Keratinocyte (primary cell): ENCODE measurements around the gene COMMD3. TPM values are rescaled to one million over a fixed set of nuclear protein-coding genes. Genes with fewer than 3 reads are reported as not detected.
A peak's percentile ranks its signal among the peaks of the same experiment; 100 is the strongest.

Source experiments
- DNase-seq: peaks from one replicate; pipeline ENCODE4 v3.0.0-alpha.2; 2011; ENCODE audit warnings: low read depth, missing footprints, low spot score
- FAIRE-seq: peaks from 2 replicates; lab custom pipeline; 2011; peaks lifted over from hg19 to GRCh38; lab: Jason Lieb, UNC
- H2AFZ ChIP-seq: 2 replicates; pipeline ENCODE4 v1.6.0; 2012; ENCODE audit warnings: low read length, control low read depth, inconsistent platforms; ENCODE audit not compliant: control insufficient read depth
- H3K27ac ChIP-seq: 2 replicates; pipeline ENCODE4 v1.5.1; 2011; ENCODE audit warnings: low read length; ENCODE audit not compliant: control insufficient read depth, insufficient read depth
- H3K27me3 ChIP-seq: 3 replicates; pipeline ENCODE4 v1.6.0; 2011; ENCODE audit warnings: low read length; ENCODE audit not compliant: control insufficient read depth, insufficient read depth; ENCODE audit errors: extremely low read depth
- H3K36me3 ChIP-seq, 2 experiments: 2 replicates in 1 of 2; 3 replicates in 1 of 2; pipeline ENCODE4 v1.5.1; 2011; ENCODE audit warnings: low read length in 2 of 2, mild to moderate bottlenecking in 1 of 2; ENCODE audit not compliant: control insufficient read depth in 2 of 2, insufficient read depth in 2 of 2; ENCODE audit errors: extremely low read depth in 1 of 2
- H3K4me1 ChIP-seq: 3 replicates; pipeline ENCODE4 v1.5.1; 2011; ENCODE audit warnings: low read length; ENCODE audit not compliant: control insufficient read depth, insufficient read depth; ENCODE audit errors: extremely low read depth
- H3K4me2 ChIP-seq: 3 replicates; pipeline ENCODE4 v1.6.0; 2011; ENCODE audit warnings: low read depth, low read length; ENCODE audit not compliant: control insufficient read depth, insufficient read depth; ENCODE audit errors: extremely low read depth
- H3K4me3 ChIP-seq, 3 experiments: fragments of 200-600 bp in 1 of 3; sonication (generic) in 1 of 3; 2 replicates in 2 of 3; 3 replicates in 1 of 3; pipeline ENCODE4 v1.5.1; 2011 to 2016; ENCODE audit warnings: low read length in 3 of 3, mild to moderate bottlenecking in 3 of 3, control low read depth in 2 of 3, inconsistent platforms in 1 of 3, low read depth in 1 of 3, mixed read lengths in 1 of 3, mixed run types in 1 of 3, moderate library complexity in 1 of 3; ENCODE audit not compliant: control insufficient read depth in 2 of 3, insufficient read depth in 2 of 3; ENCODE audit errors: extremely low read depth in 1 of 3
- H3K79me2 ChIP-seq: 2 replicates; pipeline ENCODE4 v1.6.0; 2012; ENCODE audit warnings: low read length; ENCODE audit not compliant: control insufficient read depth, insufficient read depth
- H3K9ac ChIP-seq: 3 replicates; pipeline ENCODE4 v1.6.0; 2011; ENCODE audit warnings: low read length; ENCODE audit not compliant: control insufficient read depth, insufficient read depth; ENCODE audit errors: extremely low read depth
- H3K9me1 ChIP-seq: 3 replicates; pipeline ENCODE4 v1.6.0; 2011; ENCODE audit warnings: low read length; ENCODE audit not compliant: control insufficient read depth, insufficient read depth; ENCODE audit errors: extremely low read depth
- H3K9me3 ChIP-seq: 2 replicates; pipeline ENCODE4 v1.5.1; 2012; ENCODE audit warnings: low read depth, low read length; ENCODE audit not compliant: control insufficient read depth
- H4K20me1 ChIP-seq: 3 replicates; pipeline ENCODE4 v1.6.0; 2011; ENCODE audit warnings: low read length; ENCODE audit not compliant: control insufficient read depth, insufficient read depth; ENCODE audit errors: extremely low read depth
- EZH2 ChIP-seq: IDR thresholded peaks from one replicate; pipeline ENCODE4 v1.6.1; 2012; ENCODE audit warnings: inconsistent platforms, mild to moderate bottlenecking, low read length, moderate library complexity
- dilution Hi-C: fragments of 300-500 bp; cut with MboI; formaldehyde crosslinking; loops from one replicate; pipeline ENCODE4 v1.7.0; 2020; ENCODE audit warnings: low sequenced_read_pairs; ENCODE audit not compliant: extremely low pct_ligation_motif_present
- polyA plus RNA-seq, 5 experiments: library from polyadenylated mRNA; depleted of rRNA in 3 of 5; stranded (reverse) in 3 of 5; stranded (forward) in 1 of 5; unstranded in 1 of 5; fragments of >200 nt; gene quantifications; 1 replicate in 1 of 5; 2 replicates in 3 of 5; 3 replicates in 1 of 5; pipeline versions ENCODE4 v1.2.1 to v1.2.3, GENCODE V29; 2011 to 2012; ENCODE audit warnings: missing spikeins in 2 of 5, low read depth in 1 of 5, low replicate concordance in 1 of 5
- TF ChIP-seq, protein P1 (sequence below), 3 experiments: IDR thresholded peaks in 1 of 3; conservative IDR thresholded peaks in 1 of 3; optimal IDR thresholded peaks in 1 of 3; 2 replicates in 2 of 3; 3 replicates in 1 of 3; pipeline versions ENCODE3 to v1.5.1; 2011; ENCODE audit warnings: low read length in 3 of 3, mild to moderate bottlenecking in 3 of 3, moderate library complexity in 2 of 3, control low read depth in 1 of 3, inconsistent platforms in 1 of 3; ENCODE audit not compliant: insufficient read depth in 2 of 3; ENCODE audit errors: extremely low read depth in 1 of 3

COMMD3 gene
- polyA plus RNA-seq, 1 donor (not counting 4 experiments of a cell fraction or from before 2014, with no cell fraction given) = 59.5 TPM

DNA sequence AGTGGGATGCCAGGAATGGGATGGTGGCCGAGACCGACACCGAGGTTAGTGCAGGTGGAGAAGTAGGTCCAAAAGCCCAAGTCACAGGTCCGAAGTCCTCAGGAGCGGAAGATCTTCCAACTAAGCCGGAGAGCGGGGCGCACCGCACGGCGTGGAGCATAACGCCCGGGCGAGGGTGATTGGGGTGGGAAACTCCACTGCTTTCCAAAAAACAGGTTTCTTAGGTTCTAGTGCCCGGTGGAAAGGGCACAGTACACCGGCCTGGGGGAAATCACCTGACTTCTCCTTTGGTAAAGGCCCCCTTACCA lies 17.7 kb downstream of the COMMD3 start:
- peaks cover 45% of the 10 kb centered on the region for H3K27me3 ChIP-seq

DNA sequence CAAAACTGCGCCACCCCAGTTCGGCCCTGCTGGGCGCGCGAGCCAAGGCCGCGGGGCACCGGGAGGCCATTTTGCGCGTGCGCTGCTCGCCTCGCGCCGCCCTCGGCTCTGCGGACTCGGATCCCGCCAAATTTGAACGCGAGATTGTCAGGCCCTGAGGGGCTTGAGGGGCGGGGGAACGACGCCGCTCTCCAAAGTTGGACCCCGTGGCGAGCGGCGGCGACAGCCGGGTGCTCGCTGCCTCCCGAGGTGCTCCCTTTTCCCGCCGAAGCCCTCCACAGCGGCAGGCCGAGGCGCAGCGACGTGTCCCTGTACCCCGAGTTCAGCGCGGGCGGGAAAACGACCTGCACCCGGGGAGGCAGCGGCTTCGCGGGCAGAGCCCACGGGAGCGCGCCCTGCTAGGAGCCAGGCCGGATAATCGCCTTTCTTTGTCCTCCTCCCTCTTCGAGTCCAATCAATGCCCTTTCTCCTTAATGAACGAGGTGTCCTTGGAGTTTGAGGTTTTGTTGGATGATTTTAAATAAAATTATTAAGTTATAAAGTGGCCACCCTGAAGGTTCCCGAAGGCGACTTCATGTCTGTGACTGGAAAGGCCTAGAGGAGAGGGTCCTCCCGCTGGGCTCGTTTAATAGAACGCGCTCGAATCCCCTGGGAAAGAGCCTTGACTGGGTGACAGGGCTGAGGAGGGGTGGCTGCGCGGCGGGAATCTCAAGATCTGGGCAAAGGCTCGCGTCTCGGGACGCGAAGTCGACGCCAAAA lies 18.4 kb downstream of the COMMD3 start:
- Histone ChIP-seq H3K4me2 (peak overlapping the region; percentile 85), H3K9ac (peak overlapping the region; percentile 37), H4K20me1 (no peaks in the 10 kb centered on the region), H3K79me2 (no peaks in the 10 kb centered on the region), H3K4me3 (peak overlapping the region; percentile 30 to 74 (median 61)), H3K9me3 (no peaks in the 10 kb centered on the region), H3K9me1 (no peaks in the 10 kb centered on the region), H3K36me3 (peaks cover 3% of the 10 kb centered on the region in 2 experiments), H3K27ac (no peak overlapping the region), H2AFZ (peak overlapping the region; percentile 90), H3K27me3 (peaks cover 51% of the 10 kb centered on the region), H3K4me1 (peaks cover 2% of the 10 kb centered on the region)
- TF ChIP-seq, protein P1, sequence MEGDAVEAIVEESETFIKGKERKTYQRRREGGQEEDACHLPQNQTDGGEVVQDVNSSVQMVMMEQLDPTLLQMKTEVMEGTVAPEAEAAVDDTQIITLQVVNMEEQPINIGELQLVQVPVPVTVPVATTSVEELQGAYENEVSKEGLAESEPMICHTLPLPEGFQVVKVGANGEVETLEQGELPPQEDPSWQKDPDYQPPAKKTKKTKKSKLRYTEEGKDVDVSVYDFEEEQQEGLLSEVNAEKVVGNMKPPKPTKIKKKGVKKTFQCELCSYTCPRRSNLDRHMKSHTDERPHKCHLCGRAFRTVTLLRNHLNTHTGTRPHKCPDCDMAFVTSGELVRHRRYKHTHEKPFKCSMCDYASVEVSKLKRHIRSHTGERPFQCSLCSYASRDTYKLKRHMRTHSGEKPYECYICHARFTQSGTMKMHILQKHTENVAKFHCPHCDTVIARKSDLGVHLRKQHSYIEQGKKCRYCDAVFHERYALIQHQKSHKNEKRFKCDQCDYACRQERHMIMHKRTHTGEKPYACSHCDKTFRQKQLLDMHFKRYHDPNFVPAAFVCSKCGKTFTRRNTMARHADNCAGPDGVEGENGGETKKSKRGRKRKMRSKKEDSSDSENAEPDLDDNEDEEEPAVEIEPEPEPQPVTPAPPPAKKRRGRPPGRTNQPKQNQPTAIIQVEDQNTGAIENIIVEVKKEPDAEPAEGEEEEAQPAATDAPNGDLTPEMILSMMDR (optimal IDR thresholded peaks at IDR 0.05 in 1 of 3, IDR thresholded peaks at IDR 0.05 in 1 of 3, conservative IDR thresholded peaks at IDR 0.05 in 1 of 3; ENCODE audit: extremely low read depth in 1 of 3, insufficient read depth in 2 of 3, low read length in 3 of 3) = no peak
- no peak for TF ChIP-seq EZH2
- no peak for DNase-seq
- dilution Hi-C loops = no loop called here
- no peak for FAIRE-seq

More for the DNA sequence above, 17.7 kb downstream of the COMMD3 start:
- DNase-seq (no peak), FAIRE-seq (no peak)
- Histone ChIP-seq H3K36me3 (peaks cover 5 to 8% of the 10 kb centered on the region in 2 experiments), H3K4me3 (peak overlapping the region in 1 of 3 experiments; percentile 74), H3K27ac (no peak overlapping the region), H3K9me3 (no peaks in the 10 kb centered on the region), H2AFZ (no peak overlapping the region), H3K4me2 (no peak overlapping the region), H3K9me1 (no peaks in the 10 kb centered on the region), H3K9ac (no peak overlapping the region), H4K20me1 (no peaks in the 10 kb centered on the region), H3K79me2 (no peaks in the 10 kb centered on the region), H3K4me1 (peaks cover 2% of the 10 kb centered on the region)
- TF ChIP-seq, protein P1 (optimal IDR thresholded peaks at IDR 0.05 in 1 of 3, IDR thresholded peaks at IDR 0.05 in 1 of 3, conservative IDR thresholded peaks at IDR 0.05 in 1 of 3; ENCODE audit: extremely low read depth in 1 of 3, insufficient read depth in 2 of 3, low read length in 3 of 3) = no peak
- no peak for TF ChIP-seq EZH2
- dilution Hi-C loops = no loop called here
